Endometrial microvascular endothelial cells (primary cell): Measurements from ENCODE around the gene ACCSL. TPM values are rescaled to one million over a fixed set of nuclear protein-coding genes. Genes with fewer than 3 reads are reported as not detected.

ENCODE experiments used
- in situ Hi-C: cut with HindIII; loops from 2 replicates; pipeline ENCODE4 v1.10.0; 2017; ENCODE audit warnings: low sequenced_read_pairs, low pct_unique_long_range_greater_than_20kb; ENCODE audit errors: inconsistent ontology term
- total RNA-seq: library from RNA; depleted of rRNA; stranded (reverse); fragments of >200 nt; gene quantifications from one replicate; pipeline ENCODE4 v1.2.3, GENCODE V29; 2015; ENCODE audit errors: inconsistent ontology term

Gene ACCSL
- total RNA-seq = not detected

DNA sequence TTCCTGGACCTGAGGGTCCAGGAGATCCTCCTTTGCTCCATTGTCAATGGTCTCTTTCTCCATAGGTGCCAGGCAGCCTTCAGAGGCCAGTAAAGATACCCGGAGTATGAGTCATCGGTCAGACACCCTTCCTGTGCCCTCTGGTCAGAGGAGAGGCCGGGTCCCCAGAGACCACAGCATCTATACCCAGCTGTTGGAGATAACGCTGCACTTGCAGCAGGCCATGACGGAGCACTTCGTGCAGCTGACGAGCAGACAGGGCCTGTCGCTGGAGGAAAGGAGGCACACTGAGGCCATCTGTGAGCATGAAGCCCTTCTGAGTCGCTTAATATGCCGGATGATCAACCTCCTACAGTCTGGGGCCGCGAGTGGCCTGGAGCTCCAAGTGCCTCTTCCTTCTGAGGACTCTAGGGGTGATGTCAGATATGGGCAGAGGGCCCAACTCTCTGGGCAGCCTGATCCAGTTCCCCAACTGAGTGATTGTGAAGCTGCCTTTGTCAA, at the start of gene ACCSL:
TSS of gene ACCSL (plus strand) at position 51 of the 501 bp plus-strand sequence. CDS start at position 107, 56 bp downstream.
- in situ Hi-C loops = loop anchor here (25.0 kb wide), 1 partner anchor 136 kb away; no protein-coding TSS in a partner anchor

DNA sequence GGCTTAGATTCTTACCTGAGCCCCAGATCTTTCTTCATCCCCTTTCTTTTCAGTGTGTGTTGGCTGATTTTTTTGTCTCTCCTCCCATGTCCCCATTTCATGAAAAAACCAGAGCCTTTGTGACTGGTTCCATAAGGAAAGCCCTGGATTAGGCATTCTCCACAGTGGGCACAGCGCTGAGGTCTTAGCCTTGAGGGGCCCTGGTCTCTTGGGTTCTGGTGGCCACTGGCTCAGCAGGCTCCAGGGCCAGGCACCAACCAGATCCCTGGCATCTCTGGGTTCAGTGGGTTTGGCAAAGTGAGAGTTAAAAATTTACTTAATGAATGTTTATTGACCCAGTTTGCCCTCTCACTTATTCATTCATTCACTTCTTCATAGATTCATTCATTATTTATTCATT, 49.5 kb upstream of the ACCSL start:
- in situ Hi-C loops = no loop called here

DNA sequence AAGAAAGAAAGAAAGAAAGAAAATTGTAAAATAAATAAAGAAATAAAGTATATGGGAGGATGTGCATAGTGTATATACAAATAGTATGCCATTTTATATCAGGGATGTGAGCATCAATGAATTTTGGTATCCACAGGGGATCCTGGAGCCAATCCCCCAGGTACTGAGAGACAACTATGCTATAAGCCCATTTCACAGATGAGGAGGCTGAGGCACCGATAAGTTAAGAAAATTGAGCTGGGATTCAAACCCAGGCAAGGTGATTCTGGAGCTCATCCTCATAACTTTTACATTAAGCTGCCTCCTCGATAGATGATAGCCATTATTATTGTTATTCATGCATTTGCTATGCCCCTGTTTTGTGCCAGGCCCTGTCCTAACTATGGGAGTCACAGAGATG, 47.0 kb upstream of the ACCSL start:
- in situ Hi-C loops = no loop called here

DNA sequence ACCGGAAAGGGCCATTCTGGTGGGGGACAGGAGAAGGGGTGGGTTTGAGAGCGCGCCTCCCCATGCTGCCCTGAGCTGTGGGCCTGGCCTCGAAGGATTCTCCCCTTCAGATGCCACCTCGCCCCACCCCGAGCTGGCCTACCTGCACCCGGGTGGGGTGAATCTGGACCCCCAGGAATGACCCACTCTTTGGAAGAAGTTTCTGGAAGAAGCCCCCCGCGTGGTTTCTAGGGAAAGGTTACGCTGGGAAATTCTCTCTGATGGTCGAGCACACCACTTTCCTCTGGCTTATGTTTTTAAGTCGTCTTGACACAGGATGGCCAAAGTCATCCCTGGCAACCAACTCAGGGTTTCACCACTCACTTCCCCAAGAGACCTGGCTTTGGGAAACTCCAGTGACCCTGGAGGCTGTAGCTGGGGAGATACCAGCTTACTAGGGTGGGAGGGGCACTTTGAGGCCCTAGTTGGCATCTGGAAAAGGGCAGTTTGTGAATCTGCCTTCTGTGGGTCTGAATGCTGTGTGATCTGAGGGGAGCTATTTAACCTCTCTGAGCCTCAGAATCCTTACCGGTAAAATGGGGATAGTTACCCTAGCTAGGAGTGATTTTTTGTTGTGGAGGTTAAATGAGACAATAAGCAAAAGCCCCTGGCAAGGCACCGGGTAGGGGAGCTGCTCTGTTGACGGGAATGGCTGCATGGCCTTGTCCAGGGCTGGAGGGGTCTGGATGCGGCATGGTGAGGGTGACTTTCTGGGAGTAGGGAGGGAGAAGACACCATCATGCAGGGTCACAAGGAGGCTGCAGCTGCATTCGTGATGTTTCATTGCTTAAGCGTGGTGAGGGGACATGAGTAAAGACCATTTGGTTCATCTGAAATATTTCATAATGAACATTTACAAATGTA, 45.3 kb upstream of the ACCSL start:
- in situ Hi-C loops = no loop called here

DNA sequence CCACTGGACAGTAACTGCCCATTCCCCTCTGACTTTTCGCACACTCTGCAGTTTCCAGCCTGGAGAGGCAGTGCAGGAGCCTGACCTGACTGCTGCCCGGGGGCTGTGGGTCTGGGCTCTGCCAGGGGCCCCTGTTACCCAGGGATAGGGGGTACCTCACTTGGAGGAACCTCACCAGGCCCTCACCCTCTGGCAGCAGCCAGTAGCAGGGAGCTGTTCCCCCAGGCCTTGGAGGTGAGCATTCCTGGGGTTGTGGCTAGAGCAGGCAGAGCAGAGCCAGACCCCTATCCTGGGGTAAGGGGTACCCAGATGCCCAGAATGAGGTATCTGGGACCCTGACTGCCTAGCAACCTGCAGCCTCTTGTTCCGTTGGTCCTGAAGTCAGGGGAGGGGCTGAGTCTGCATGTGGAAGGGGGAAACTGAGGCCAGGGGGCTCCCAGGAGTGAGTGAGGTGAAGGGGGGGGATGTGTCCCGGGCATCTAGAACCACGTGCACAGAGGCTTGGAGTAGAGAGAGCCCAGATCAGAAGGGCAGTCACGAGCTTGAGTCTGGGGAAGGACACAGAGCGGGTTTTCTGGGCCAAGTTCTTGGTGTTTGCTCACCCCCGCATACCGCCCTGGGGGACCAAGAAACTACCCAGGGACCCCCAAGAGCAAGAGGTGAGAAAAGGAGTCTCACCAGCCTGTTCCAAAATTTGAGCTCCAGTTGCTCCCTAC, 43.9 kb upstream of the ACCSL start:
- in situ Hi-C loops = no loop called here

DNA sequence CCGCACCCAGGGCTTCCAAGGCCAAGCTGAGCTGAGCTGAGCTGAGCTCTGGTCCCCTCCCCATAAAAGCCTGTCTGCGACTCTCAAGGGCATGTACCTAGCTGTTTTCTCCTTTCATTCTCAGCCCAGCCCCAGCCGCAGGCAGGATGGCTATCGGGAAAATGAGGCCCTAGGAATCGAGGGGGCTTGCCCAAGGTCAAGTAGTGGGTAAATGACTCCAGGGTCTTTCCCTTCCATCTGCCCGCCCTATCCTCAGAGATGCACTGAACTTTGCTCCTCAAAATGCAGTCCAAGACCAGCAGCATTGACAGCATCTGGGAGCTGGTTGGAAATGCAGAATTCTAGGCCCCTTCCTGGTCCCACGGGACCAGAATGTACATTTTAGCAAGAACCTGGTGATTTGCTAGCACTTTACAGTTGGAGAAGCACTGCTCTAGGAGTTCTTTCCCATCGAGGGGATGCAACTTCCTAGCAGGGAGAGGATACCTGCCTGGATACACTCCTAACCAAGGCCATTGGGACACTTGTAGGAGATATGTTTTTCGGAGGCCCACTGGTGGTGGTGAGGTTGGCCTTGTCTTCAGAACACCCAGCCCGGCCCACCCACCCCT, 43.2 kb upstream of the ACCSL start:
- in situ Hi-C loops = no loop called here

DNA sequence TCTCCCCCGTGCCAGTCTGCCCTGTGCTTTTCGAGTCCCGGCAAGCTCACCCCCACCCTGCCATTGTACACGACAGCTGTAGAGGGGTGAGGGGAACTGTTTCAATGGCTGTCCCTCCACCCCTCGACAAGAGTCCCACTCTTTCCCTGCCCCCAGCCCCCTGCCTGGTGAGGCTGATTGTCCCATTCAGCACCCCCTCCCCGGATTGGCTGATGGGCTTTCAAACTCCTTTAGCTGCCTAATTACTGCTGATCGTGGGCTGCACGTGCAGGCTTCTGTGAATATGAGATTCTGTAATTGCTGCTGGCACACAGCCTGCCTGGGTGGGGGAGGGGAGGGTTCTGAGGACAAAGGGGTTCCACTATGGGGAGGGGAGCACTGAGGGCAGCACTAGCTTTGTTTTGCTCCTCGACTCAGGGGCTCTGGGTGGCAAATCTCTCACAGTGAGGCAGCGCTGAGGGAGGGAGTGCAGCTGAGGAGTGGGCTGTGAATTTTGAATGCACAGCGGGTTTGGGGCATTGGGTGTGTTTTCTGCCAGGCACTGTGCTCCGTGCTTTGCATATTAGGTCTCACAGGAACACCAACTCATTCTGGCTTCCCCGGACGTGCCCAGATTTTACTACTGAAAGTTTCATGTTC, 42.6 kb upstream of the ACCSL start:
- in situ Hi-C loops = no loop called here

DNA sequence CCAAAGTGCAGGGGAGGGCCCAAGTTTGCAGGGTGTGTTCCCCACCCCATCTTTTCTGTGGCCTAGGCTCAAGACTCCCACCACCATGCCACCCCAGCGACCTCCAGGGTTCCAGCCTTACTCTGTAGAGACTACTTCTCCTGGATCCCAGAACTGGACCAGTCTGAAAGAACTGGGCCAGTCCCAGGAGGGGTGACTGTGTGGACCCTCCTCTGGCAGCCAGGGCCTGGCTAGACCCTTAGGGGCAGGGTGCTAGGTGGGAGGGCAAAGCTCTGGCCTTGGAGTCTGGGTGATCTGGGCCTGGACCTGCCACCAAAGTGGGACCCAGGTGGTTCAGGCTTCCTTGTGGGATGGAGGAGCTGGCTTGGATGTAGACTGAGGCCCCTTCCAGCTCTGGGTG, 41.8 kb upstream of the ACCSL start:
- in situ Hi-C loops = no loop called here

DNA sequence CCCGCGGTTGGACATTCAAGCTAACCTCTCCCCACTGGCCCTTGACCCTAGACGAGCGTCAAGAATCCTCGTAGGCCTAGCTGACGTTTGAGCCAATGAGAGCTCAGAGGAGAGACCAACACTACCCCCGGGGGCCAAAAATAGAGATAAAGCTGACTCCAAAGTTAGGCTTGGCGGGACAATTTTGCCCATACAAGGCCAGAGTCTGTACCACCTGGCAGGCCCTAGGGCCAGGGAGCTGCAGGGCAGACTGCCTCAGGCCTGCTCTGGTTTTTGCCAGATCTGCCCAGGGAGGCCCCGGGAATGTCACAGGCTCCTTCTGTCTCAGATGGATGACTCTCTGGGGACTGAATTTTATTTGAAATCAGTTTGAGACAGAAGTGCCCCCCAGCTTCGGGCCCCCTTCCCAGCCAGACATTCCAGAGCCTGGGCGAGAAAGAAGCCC, 40.8 kb upstream of the ACCSL start:
- in situ Hi-C loops = no loop called here

DNA sequence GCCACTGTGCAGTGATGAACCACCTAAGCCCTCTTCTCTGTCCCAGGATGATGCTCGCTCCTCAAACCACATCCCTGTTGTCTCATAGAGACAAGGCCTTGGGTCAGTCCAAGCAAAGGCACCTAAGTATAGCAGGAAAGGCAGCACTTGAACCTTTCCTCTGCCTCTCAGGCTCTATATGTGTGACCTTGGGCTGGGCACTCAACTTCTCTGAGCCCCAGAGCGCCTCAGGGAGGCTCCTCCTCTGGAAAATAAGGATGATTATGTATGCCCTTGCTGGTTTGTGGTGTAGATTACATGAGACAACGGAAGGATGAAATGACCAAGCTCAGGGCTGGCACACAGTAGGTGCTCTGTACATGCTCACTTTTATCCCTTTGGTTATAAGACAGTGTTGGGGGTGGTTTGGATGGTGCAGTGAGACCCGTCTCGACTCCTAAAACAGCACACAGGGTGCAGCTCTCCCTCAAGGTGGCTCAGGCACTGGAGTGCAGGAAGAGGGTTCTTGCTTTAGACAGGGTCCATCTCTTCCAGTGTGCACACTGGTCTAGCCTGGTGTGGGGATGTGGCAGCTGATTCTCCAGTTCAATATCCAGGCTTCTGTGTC, 40.2 kb upstream of the ACCSL start:
- in situ Hi-C loops = no loop called here

DNA sequence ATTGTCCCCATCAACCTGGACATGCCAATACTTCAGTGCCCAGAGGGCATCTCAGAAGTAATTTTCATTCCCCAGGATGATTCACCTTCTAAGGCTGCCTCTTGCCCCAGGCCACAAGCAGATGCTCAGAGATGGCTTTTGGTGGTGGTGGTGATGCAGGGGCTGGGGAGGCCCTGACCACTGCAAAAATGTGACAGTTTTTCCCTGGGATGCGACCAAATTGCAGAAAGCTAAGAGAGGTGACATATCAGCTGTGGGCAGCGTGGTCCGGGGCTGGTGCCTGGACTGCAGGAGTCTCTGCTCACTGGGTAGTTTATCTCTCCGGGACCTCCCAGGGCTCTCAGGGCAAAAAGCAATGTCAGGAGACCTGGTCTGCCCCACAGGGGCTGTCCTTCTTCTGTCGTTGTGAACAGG, 39.7 kb upstream of the ACCSL start:
- in situ Hi-C loops = no loop called here

DNA sequence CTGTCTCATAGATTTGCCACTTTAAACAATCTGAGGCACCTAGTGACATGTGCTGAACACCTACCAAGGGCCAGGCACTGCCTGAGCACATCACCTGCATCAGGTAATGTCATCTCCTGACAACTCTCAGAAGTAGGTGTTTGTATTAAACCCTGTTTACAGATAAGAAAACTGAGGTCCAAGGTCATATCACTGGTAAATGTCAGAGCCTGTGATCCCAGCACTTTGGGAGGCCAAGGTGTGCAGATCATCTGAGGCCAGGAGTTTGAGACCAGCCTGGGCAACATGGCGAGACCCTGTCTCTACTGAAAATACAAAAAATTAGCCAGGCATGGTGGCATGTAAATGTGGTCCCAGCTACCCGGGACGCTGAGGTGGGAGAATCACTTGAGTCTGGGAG, 39.1 kb upstream of the ACCSL start:
- in situ Hi-C loops = no loop called here

DNA sequence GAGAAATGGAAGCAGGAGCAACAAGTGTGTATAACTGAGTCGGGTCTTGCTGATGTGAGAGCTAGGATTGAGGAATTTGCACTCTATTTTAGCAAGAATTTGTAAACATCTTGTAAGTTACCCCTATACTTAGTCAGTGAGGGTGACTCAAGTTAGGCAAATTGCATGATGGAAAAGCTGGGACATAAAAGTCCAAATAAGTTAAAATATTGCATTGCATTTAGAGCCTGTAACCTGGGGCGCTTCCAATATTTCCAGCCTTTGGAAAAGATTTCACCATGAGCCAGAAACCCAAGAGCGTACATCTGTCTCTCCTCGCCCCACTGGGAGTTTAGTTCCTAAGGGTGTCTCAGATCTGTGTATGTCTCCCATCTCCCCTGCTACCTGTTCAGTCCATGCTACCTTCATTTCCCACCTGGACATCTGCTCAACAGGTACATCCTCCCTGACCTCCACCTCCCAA, 37.0 kb upstream of the ACCSL start:
- in situ Hi-C loops = no loop called here

DNA sequence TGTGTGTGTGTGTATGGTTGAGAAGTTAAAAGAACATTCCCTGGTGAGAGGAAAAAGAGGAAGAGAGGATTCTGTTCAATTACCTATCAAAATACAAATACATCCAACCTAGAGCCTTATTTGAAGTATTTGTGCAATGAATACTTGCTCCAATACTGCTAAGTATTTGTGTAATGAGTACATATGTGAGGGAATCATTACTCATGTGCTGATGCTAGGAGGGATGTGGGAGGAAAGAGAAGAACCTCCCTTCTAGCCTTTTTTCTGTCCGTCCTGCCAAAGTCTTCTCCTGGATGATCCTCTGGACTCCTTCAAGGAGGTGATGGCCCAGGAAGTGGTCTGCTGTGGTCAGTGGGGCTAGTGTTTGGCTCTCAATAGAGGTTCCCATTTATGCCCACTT, 36.0 kb upstream of the ACCSL start:
- in situ Hi-C loops = no loop called here

DNA sequence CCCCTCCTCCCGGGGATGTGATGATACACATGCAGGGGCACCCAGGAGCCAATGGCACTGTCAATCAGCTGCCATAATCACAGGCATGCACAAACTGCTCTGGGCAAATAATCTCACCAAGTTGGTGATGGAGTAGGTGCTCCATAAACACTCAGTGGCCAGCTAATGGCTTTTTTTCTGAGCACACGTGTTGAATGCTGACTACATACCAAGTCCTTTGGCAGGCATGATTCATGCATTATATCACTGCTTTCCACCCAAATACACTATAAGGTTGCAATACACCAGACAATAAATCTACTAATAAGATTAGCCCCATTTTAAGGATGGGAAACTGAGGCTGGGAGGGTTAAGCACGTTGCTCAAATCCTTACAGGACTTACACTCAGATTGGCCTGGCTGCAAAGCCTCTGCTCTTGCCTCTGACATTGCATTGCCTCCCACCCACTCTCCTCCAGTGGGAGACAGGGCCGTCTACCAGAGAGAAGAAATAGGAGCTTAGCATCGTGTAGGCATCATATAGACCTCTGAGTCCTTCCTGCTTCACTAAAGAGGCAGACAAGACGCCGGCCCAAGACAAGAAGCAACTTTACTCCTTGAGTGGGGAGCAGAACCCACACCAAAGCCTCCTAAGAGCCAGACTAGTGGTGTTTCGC, 32.7 kb upstream of the ACCSL start:
- in situ Hi-C loops = no loop called here

DNA sequence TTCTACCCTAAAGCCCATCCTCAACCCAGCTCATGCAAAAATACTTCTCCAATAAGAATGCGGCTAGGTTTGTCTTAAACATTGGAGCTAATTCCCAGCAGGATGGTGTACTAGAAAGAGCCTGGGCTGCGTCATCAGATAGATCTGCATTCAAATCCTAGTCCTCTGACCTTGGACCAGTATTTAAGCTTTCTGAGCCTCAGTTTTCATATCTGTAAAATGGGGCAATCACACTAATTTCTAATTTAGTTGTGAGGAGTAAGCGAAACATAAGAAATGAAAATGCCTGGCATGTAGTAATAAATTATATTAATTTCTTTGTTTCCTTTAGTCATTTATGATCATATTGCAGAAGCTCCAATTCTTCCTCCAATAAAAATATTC, 32.2 kb upstream of the ACCSL start:
- in situ Hi-C loops = no loop called here

DNA sequence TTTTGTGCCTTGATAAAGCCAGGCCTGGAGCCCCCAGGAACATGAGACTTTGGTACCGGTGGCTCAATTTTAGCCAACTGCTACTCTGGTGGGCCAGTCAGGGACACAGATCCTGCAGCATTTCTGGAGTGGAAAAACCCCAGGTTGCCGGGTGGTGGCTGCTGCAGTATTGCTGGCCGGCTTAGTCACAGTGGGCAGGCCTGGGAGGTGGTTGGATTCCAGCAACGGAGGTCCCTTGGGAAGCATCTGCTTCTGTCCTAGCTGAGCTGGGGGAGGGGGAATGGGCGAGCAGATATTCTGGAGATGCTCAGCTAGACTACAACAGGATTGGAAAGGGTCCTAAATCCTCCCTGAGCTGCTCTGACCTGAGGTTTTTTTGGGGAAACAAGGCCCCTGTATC, 31.6 kb upstream of the ACCSL start:
- in situ Hi-C loops = no loop called here
